Measurements from ENCODE around the gene USP36.

GRCh38 chr17:78759969-78760352 is 80.7 kb downstream of the USP36 start:
- TF ChIP-seq CTCF (IDR thresholded peaks at IDR 0.05; ENCODE audit: low read depth, low read length, missing input control) = no peak
- no peak for TF ChIP-seq RAD21 (IDR thresholded peaks at IDR 0.05)
